ENCODE measurements around the gene GLI2. TPM values are rescaled to one million over a fixed set of nuclear protein-coding genes. Genes with fewer than 3 reads are reported as not detected.
A peak's percentile ranks its signal among the peaks of the same experiment; 100 is the strongest.

GLI2 gene
- total RNA-seq, 4 donors from 2014 or later = 7.5 to 14.9 (median 8.7) TPM

GRCh38 chr2:120738786-120739437 lies 3.2 kb downstream of the GLI2 start:
- Histone ChIP-seq H3K27ac (peak overlapping the region in 1 of 4 donors; percentile 89), H3K27me3 (peaks cover 0 to 82% of the 10 kb centered on the region in 2 donors), H3K36me3 (no peaks in the 10 kb centered on the region), H3K4me1 (peaks cover 0 to 72% (median 10%) of the 10 kb centered on the region in 4 donors), H3K9me3 (no peaks in the 10 kb centered on the region), H3K4me3 (no peak overlapping the region)
- WGBS, 2 donors = 58 to 67% methylated on average over 10 of the region's 10 CpGs
- no peak for DNase-seq (ENCODE audit: low spot score in 2 of 2)
- no peak for TF ChIP-seq CTCF (IDR thresholded peaks at IDR 0.05)
- TF ChIP-seq POLR2A (IDR thresholded peaks at IDR 0.05) = no peak
- no peak for TF ChIP-seq EP300 (IDR thresholded peaks at IDR 0.05)

DNA sequence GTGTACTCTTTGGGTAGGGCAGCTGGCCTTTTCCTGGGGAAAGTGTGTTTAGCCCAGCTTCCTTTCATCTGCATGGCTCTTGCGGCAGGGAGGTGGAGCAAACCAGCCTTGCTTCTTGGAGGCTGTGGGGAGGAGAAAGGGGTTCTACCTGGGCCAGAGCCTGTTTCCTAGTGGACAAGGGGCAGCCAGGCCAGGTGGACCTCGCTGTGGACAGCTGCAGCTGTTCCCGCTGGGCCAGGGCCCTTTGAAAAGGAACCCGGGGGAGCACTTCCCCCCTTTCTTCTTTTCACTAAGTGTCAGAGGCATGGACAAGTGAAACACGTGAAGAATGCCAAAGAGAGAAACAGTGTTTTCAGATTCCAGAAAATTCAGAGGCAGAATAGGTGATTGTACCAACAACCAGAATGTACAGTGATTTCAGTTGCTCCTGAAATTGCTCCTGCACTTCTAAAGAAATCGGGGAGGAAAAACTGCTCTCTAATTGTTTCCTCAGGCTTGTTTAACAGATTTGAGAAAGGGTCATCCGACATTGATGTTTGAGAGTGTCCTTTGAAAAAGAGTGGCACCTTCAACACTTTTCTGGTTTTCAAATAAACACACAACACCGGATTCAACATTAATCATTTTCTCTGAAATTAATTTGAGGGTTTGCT lies 3.9 kb downstream of the GLI2 start:
- Histone ChIP-seq H3K36me3 (no peaks in the 10 kb centered on the region), H3K9me3 (no peaks in the 10 kb centered on the region), H3K4me1 (peaks cover 0 to 67% (median 10%) of the 10 kb centered on the region in 4 donors), H3K27ac (no peak overlapping the region), H3K4me3 (no peak overlapping the region), H3K27me3 (peaks cover 0 to 83% of the 10 kb centered on the region in 2 donors)
- no peak for DNase-seq (ENCODE audit: low spot score in 2 of 2)
- WGBS, 2 donors = 75 to 82% methylated on average over 6 to 8 of the region's 8 CpGs
- TF ChIP-seq POLR2A (IDR thresholded peaks at IDR 0.05) (no peak), CTCF (IDR thresholded peaks at IDR 0.05) (no peak), EP300 (IDR thresholded peaks at IDR 0.05) (no peak)

GRCh38 chr2:120740375-120740764 lies 4.7 kb downstream of the GLI2 start:
- peaks cover 0 to 59% (median 9%) of the 10 kb centered on the region in 4 donors for H3K4me1 ChIP-seq
- H3K4me3 ChIP-seq = no peak overlapping the region

GRCh38 chr2:120740765-120741524 lies 5.3 kb downstream of the GLI2 start:
- peak overlapping the region in 1 of 4 donors; percentile 3 for H3K27ac ChIP-seq
- DNase-seq (ENCODE audit: low spot score in 2 of 2) = no peak
- peaks cover 0 to 55% (median 9%) of the 10 kb centered on the region in 4 donors for H3K4me1 ChIP-seq

More at GRCh38 chr2:120740375-120740764, 4.7 kb downstream of the GLI2 start:
- 80 to 81% methylated on average over 8 of the region's 8 CpGs for WGBS, 2 donors
- DNase-seq (ENCODE audit: low spot score in 2 of 2) = no peak
- H3K27me3 ChIP-seq = peaks cover 0 to 84% of the 10 kb centered on the region in 2 donors
- no peak for TF ChIP-seq CTCF (IDR thresholded peaks at IDR 0.05)
- no peak for TF ChIP-seq POLR2A (IDR thresholded peaks at IDR 0.05)
- TF ChIP-seq EP300 (IDR thresholded peaks at IDR 0.05) = no peak
- no peaks in the 10 kb centered on the region for H3K9me3 ChIP-seq
- H3K27ac ChIP-seq = no peak overlapping the region
- no peaks in the 10 kb centered on the region for H3K36me3 ChIP-seq

More at GRCh38 chr2:120740765-120741524, 5.3 kb downstream of the GLI2 start:
- TF ChIP-seq POLR2A (IDR thresholded peaks at IDR 0.05) = no peak
- no peak for TF ChIP-seq CTCF (IDR thresholded peaks at IDR 0.05)
- TF ChIP-seq EP300 (IDR thresholded peaks at IDR 0.05) = no peak
- H3K36me3 ChIP-seq = no peaks in the 10 kb centered on the region
- peaks cover 0 to 84% of the 10 kb centered on the region in 2 donors for H3K27me3 ChIP-seq
- H3K4me3 ChIP-seq = peak overlapping the region in 3 of 4 donors; percentile 17 to 53 (median 33)
- no peaks in the 10 kb centered on the region for H3K9me3 ChIP-seq
- 42 to 44% methylated on average over 20 of the region's 20 CpGs for WGBS, 2 donors
